Caco-2 (cell line): Measurements from ENCODE around the gene DCAF7. TPM values are rescaled to one million over a fixed set of nuclear protein-coding genes. Genes with fewer than 3 reads are reported as not detected.

Experiments
- BruUV-seq: library from RNA; stranded (reverse); fragments of 400-500 nt; replicated peaks from 2 replicates; lab custom pipeline; 2021; lab: Mats Ljungman, UMichigan
- CTCF ChIA-PET: fragments of 300-600 bp; sonication (Branson Sonifier 250); formaldehyde crosslinking; loops from one replicate; lab custom pipeline; 2022; ENCODE audit warnings: antibody characterized with exemption; lab: Charles Lee
- POLR2A ChIA-PET: fragments of 300-600 bp; sonication (Branson Sonifier 250); formaldehyde crosslinking; loops from one replicate; lab custom pipeline; 2022; ENCODE audit warnings: antibody characterized with exemption; lab: Charles Lee
- DNase-seq, 2 experiments: peaks; one replicate each; pipeline versions ENCODE4 v3.0.0 to v3.0.0-alpha.2; 2020 to 2022
- H3K27me3 ChIP-seq: replicated peaks from 2 replicates; pipeline ENCODE4 v1.6.0; 2011; ENCODE audit warnings: low read length; ENCODE audit not compliant: control insufficient read depth, insufficient read depth
- H3K36me3 ChIP-seq: 2 replicates; pipeline ENCODE4 v1.5.1; 2011; ENCODE audit warnings: low read length; ENCODE audit not compliant: control insufficient read depth, insufficient read depth
- H3K4me1 ChIP-seq: fragments of 250-450 bp; sonication (Bioruptor Pico); 2 replicates; pipeline ENCODE4 v1.5.1; 2020; ENCODE audit warnings: mild to moderate bottlenecking
- H3K4me3 ChIP-seq: 2 replicates; pipeline ENCODE4 v1.5.1; 2011; ENCODE audit warnings: low read depth, mild to moderate bottlenecking, control low read depth, low read length
- H3K9me3 ChIP-seq: fragments of 250-450 bp; sonication (Bioruptor Pico); 2 replicates; pipeline ENCODE4 v1.5.1; 2020; ENCODE audit warnings: mild to moderate bottlenecking, moderate library complexity
- H3K27ac Mint-ChIP-seq: one replicate; pipeline ENCODE4 v1.8.0; 2022; ENCODE audit warnings: mixed read lengths; ENCODE audit not compliant: unreplicated experiment
- H3K27me3 Mint-ChIP-seq: one replicate; pipeline ENCODE4 v1.8.0; 2022; ENCODE audit warnings: mixed read lengths; ENCODE audit not compliant: insufficient read depth, unreplicated experiment
- H3K36me3 Mint-ChIP-seq: one replicate; pipeline ENCODE4 v1.8.0; 2022; ENCODE audit warnings: mild to moderate bottlenecking, mixed read lengths; ENCODE audit not compliant: insufficient read depth, unreplicated experiment
- H3K4me1 Mint-ChIP-seq: one replicate; pipeline ENCODE4 v1.8.0; 2022; ENCODE audit warnings: low read depth, mixed read lengths; ENCODE audit not compliant: unreplicated experiment
- H3K4me3 Mint-ChIP-seq: one replicate; pipeline ENCODE4 v1.8.0; 2022; ENCODE audit warnings: mild to moderate bottlenecking, moderate library complexity, mixed read lengths; ENCODE audit not compliant: unreplicated experiment
- H3K9me3 Mint-ChIP-seq: one replicate; pipeline ENCODE4 v1.8.0; 2022; ENCODE audit warnings: mixed read lengths; ENCODE audit not compliant: unreplicated experiment
- intact Hi-C: fragments of 100-400 bp; cut with micrococcal nuclease; formaldehyde crosslinking; loops from one replicate; pipeline ENCODE4 v1.10.0; 2022; ENCODE audit not compliant: unreplicated experiment
- total RNA-seq: library from RNA; stranded (reverse); gene quantifications from 2 replicates; pipeline ENCODE4 v1.2.3, GENCODE V29; 2022
- TF ChIP-seq, protein P1 (sequence below), 2 experiments: fragments of 200-600 bp in 1 of 2; IDR thresholded peaks; 1 replicate in 1 of 2; 2 replicates in 1 of 2; pipeline versions ENCODE4 v1.5.1 to v1.8.0; 2011 to 2022; ENCODE audit warnings: antibody characterized with exemption in 1 of 2, control low read depth in 1 of 2, inconsistent platforms in 1 of 2, low read depth in 1 of 2, low read length in 1 of 2, mild to moderate bottlenecking in 1 of 2, moderate library complexity in 1 of 2; ENCODE audit not compliant: insufficient read depth in 1 of 2, severe bottlenecking in 1 of 2, unreplicated experiment in 1 of 2

Gene DCAF7
- total RNA-seq, 1 experiment from 2014 or later, result 94.5 TPM

DNA sequence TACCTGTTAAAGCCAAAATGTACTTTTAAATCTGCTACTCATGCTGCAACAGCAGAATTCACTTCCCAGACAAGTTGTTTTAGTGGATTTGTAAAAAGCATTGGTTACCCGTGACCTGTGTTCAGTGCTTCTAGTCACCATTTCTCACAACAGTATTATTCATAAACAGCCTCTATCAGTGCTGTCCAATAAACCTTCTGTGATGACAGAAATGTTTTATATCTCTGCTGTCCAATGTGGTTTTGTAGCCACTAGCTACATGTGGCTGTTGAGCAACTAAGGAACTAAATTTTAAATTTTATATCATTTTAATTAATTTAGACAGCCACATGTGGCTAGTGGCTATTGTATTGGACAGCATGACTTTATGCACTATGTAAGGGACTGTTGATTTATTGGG is 84.5 kb downstream of the DCAF7 start:
- Histone ChIP-seq H3K9me3 (no peaks in the 10 kb centered on the region), H3K36me3 (no peaks in the 10 kb centered on the region), H3K27me3 (no peaks in the 10 kb centered on the region), H3K4me3 (no peak overlapping the region), H3K4me1 (no peaks in the 10 kb centered on the region)
- H3K36me3 Mint-ChIP-seq, result peaks cover 8% of the 10 kb centered on the region
- POLR2A ChIA-PET, result no interaction called here
- TF ChIP-seq, protein P1, sequence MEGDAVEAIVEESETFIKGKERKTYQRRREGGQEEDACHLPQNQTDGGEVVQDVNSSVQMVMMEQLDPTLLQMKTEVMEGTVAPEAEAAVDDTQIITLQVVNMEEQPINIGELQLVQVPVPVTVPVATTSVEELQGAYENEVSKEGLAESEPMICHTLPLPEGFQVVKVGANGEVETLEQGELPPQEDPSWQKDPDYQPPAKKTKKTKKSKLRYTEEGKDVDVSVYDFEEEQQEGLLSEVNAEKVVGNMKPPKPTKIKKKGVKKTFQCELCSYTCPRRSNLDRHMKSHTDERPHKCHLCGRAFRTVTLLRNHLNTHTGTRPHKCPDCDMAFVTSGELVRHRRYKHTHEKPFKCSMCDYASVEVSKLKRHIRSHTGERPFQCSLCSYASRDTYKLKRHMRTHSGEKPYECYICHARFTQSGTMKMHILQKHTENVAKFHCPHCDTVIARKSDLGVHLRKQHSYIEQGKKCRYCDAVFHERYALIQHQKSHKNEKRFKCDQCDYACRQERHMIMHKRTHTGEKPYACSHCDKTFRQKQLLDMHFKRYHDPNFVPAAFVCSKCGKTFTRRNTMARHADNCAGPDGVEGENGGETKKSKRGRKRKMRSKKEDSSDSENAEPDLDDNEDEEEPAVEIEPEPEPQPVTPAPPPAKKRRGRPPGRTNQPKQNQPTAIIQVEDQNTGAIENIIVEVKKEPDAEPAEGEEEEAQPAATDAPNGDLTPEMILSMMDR (IDR thresholded peaks at IDR 0.05; ENCODE audit: insufficient read depth in 1 of 2, low read depth in 1 of 2, low read length in 1 of 2, severe bottlenecking in 1 of 2, unreplicated experiment in 1 of 2), result no peak
- no peak overlapping the region for H3K4me3 Mint-ChIP-seq
- no peak overlapping the region for H3K27ac Mint-ChIP-seq
- no peaks in the 10 kb centered on the region for H3K27me3 Mint-ChIP-seq
- CTCF ChIA-PET, result no interaction called here
- intact Hi-C loops, result no loop called here
- DNase-seq, result no peak
- no TSS peak for BruUV-seq
- no peaks in the 10 kb centered on the region for H3K4me1 Mint-ChIP-seq
- H3K9me3 Mint-ChIP-seq, result no peaks in the 10 kb centered on the region

DNA sequence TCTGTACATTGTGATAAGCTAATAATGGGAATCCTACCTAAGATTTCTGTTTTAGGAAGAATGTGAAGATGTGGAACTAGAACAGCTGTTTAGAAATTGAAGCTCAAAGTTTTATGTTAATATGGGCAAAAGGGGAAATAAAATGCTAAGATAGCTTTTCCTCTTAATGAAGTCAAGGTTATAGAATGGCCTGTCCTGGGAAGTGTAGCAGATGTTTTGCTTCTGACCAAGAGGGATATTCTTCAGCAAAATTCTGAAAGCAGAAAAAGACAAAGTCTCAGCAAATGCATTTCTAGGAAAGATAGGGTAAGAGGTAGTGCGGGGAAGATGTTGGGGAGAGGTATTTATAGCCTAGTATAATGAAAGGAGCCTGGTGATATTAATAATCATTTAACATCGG is 85.0 kb downstream of the DCAF7 start:
- Histone ChIP-seq H3K4me3 (no peak overlapping the region), H3K36me3 (no peaks in the 10 kb centered on the region), H3K9me3 (no peaks in the 10 kb centered on the region), H3K27me3 (no peaks in the 10 kb centered on the region), H3K4me1 (no peaks in the 10 kb centered on the region)
- Mint-ChIP-seq H3K27me3 (no peaks in the 10 kb centered on the region), H3K4me3 (no peak overlapping the region), H3K9me3 (no peaks in the 10 kb centered on the region), H3K27ac (no peak overlapping the region), H3K36me3 (peaks cover 8% of the 10 kb centered on the region), H3K4me1 (no peaks in the 10 kb centered on the region)
- BruUV-seq, result no TSS peak
- POLR2A ChIA-PET, result no interaction called here
- DNase-seq, result no peak
- CTCF ChIA-PET, result no interaction called here
- intact Hi-C loops, result no loop called here
- TF ChIP-seq, protein P1 (IDR thresholded peaks at IDR 0.05; ENCODE audit: insufficient read depth in 1 of 2, low read depth in 1 of 2, low read length in 1 of 2, severe bottlenecking in 1 of 2, unreplicated experiment in 1 of 2), result no peak

- Mint-ChIP-seq H3K4me1 (no peaks in the 10 kb centered on the region), H3K27ac (no peak overlapping the region), H3K4me3 (no peak overlapping the region), H3K36me3 (peaks cover 8% of the 10 kb centered on the region), H3K9me3 (no peaks in the 10 kb centered on the region), H3K27me3 (no peaks in the 10 kb centered on the region)
- Histone ChIP-seq H3K36me3 (no peaks in the 10 kb centered on the region), H3K4me1 (no peaks in the 10 kb centered on the region), H3K4me3 (no peak overlapping the region), H3K27me3 (no peaks in the 10 kb centered on the region), H3K9me3 (no peaks in the 10 kb centered on the region)
- intact Hi-C loops, result no loop called here
- POLR2A ChIA-PET, result no interaction called here
- BruUV-seq, result no TSS peak
- TF ChIP-seq, protein P1 (IDR thresholded peaks at IDR 0.05; ENCODE audit: insufficient read depth in 1 of 2, low read depth in 1 of 2, low read length in 1 of 2, severe bottlenecking in 1 of 2, unreplicated experiment in 1 of 2), result no peak
- CTCF ChIA-PET, result no interaction called here
- no peak for DNase-seq
Measured at GRCh38 chr17:63635787-63636186, 85.5 kb downstream of the DCAF7 start.
